ENCODE results near the gene CCDC71. TPM values are rescaled to one million over a fixed set of nuclear protein-coding genes. Genes with fewer than 3 reads are reported as not detected.
A peak's percentile ranks its signal among the peaks of the same experiment; 100 is the strongest.

Gene CCDC71
- 10 to 100 TPM; 32.1 to 34.2 TPM for total RNA-seq
- polyA plus RNA-seq: 0.94 TPM

GRCh38 chr3:49165771-49166751 lies at the start of gene CCDC71:
Gene CCDC71 (minus strand): TSS chr3:49166331. CDS start chr3:49164208, 2,123 bp downstream.
- H3K4me3 ChIP-seq (ENCODE audit: low read length): peak within 1 kb of the TSS; percentile 88
- no peaks in the 10 kb centered on the region for H3K36me3 ChIP-seq (ENCODE audit: insufficient read depth, low read length)
- CTCF ChIA-PET: interaction anchor here (1.4 to 1.7 kb wide), 2 partner anchors 45 to 178 kb away, joined by 4 to 5 read pairs; partner anchors contain the start of gene USP19
- H3K4me3 Mint-ChIP-seq: peak within 1 kb of the TSS; percentile 90 to 96 (median 93)
- H3K27me3 Mint-ChIP-seq: peaks cover 0 to 6% of the 10 kb centered on the region in 2 donors
- H3K27ac ChIP-seq (ENCODE audit: low read depth, low read length): peak within 1 kb of the TSS; percentile 40
- no peaks in the 10 kb centered on the region for H3K27me3 ChIP-seq (ENCODE audit: insufficient read depth, low read length, poor library complexity, severe bottlenecking)
- peak within 1 kb of the TSS; percentile 89 to 99 (median 94) for H3K27ac Mint-ChIP-seq
- peaks cover 27% of the 10 kb centered on the region for H3K4me1 ChIP-seq (ENCODE audit: insufficient read depth, low read length)
- peaks cover 34 to 54% (median 37%) of the 10 kb centered on the region in 3 donors for H3K4me1 Mint-ChIP-seq
- POLR2A ChIA-PET: interaction anchor here (0.7 to 1.4 kb wide), 2 partner anchors 72 to 159 kb away, joined by 3 to 4 read pairs; partner anchors contain the start of genes QRICH1 and WDR6
- H3K9me3 Mint-ChIP-seq: no peaks in the 10 kb centered on the region
- peaks cover 0 to 39% (median 0%) of the 10 kb centered on the region in 3 donors for H3K36me3 Mint-ChIP-seq
- DNase-seq: peak; percentile 63 to 85 (median 72)
- H3K9me3 ChIP-seq (ENCODE audit: low read length): no peaks in the 10 kb centered on the region

- Histone ChIP-seq H3K4me3 (ENCODE audit: low read length) (no peak overlapping the region), H3K4me1 (ENCODE audit: insufficient read depth, low read length) (no peaks in the 10 kb centered on the region), H3K36me3 (ENCODE audit: insufficient read depth, low read length) (no peaks in the 10 kb centered on the region), H3K27me3 (ENCODE audit: insufficient read depth, low read length, poor library complexity, severe bottlenecking) (no peaks in the 10 kb centered on the region), H3K9me3 (ENCODE audit: low read length) (no peaks in the 10 kb centered on the region), H3K27ac (ENCODE audit: low read depth, low read length) (no peak overlapping the region)
- Mint-ChIP-seq H3K27me3 (peaks cover 0 to 13% of the 10 kb centered on the region in 2 donors), H3K4me1 (no peaks in the 10 kb centered on the region), H3K4me3 (no peak overlapping the region), H3K27ac (no peak overlapping the region), H3K9me3 (no peaks in the 10 kb centered on the region), H3K36me3 (no peaks in the 10 kb centered on the region)
- ChIA-PET POLR2A (interaction anchor here (0.6 kb wide), 1 partner anchor 34 kb away, joined by 7 read pairs; no protein-coding TSS in a partner anchor), CTCF (no interaction called here)
- DNase-seq: no peak
Observed at GRCh38 chr3:49213998-49214397, 47.9 kb upstream of the CCDC71 start.

- no peaks in the 10 kb centered on the region for H3K36me3 ChIP-seq (ENCODE audit: insufficient read depth, low read length)
- no peaks in the 10 kb centered on the region for H3K9me3 Mint-ChIP-seq
- H3K36me3 Mint-ChIP-seq: no peaks in the 10 kb centered on the region
- no peaks in the 10 kb centered on the region for H3K27me3 ChIP-seq (ENCODE audit: insufficient read depth, low read length, poor library complexity, severe bottlenecking)
- H3K4me1 ChIP-seq (ENCODE audit: insufficient read depth, low read length): no peaks in the 10 kb centered on the region
- H3K27me3 Mint-ChIP-seq: peaks cover 1 to 13% of the 10 kb centered on the region in 2 donors
- ChIA-PET POLR2A (interaction anchor here (0.6 kb wide), 1 partner anchor 33 kb away, joined by 7 read pairs; no protein-coding TSS in a partner anchor), CTCF (no interaction called here)
- H3K4me1 Mint-ChIP-seq: no peaks in the 10 kb centered on the region
- no peaks in the 10 kb centered on the region for H3K9me3 ChIP-seq (ENCODE audit: low read length)
- H3K27ac Mint-ChIP-seq: no peak overlapping the region
- H3K27ac ChIP-seq (ENCODE audit: low read depth, low read length): no peak overlapping the region
- H3K4me3 ChIP-seq (ENCODE audit: low read length): no peak overlapping the region
- no peak for DNase-seq
- H3K4me3 Mint-ChIP-seq: no peak overlapping the region
Observed at GRCh38 chr3:49213541-49213943, 47.4 kb upstream of the CCDC71 start.

GRCh38 chr3:49199900-49200281 lies 33.8 kb upstream of the CCDC71 start:
- H3K4me1 Mint-ChIP-seq: no peaks in the 10 kb centered on the region
- H3K27me3 Mint-ChIP-seq: peaks cover 11 to 25% of the 10 kb centered on the region in 2 donors
- Histone ChIP-seq H3K36me3 (ENCODE audit: insufficient read depth, low read length) (no peaks in the 10 kb centered on the region), H3K27ac (ENCODE audit: low read depth, low read length) (no peak overlapping the region), H3K4me3 (ENCODE audit: low read length) (no peak overlapping the region), H3K4me1 (ENCODE audit: insufficient read depth, low read length) (no peaks in the 10 kb centered on the region), H3K9me3 (ENCODE audit: low read length) (no peaks in the 10 kb centered on the region), H3K27me3 (ENCODE audit: insufficient read depth, low read length, poor library complexity, severe bottlenecking) (no peaks in the 10 kb centered on the region)
- no peaks in the 10 kb centered on the region for H3K9me3 Mint-ChIP-seq
- no peaks in the 10 kb centered on the region for H3K36me3 Mint-ChIP-seq
- ChIA-PET CTCF (no interaction called here), POLR2A (no interaction called here)
- no peak overlapping the region for H3K27ac Mint-ChIP-seq
- no peak for DNase-seq
- H3K4me3 Mint-ChIP-seq: no peak overlapping the region

- H3K4me1 ChIP-seq (ENCODE audit: insufficient read depth, low read length): no peaks in the 10 kb centered on the region
- ChIA-PET POLR2A (no interaction called here), CTCF (no interaction called here)
- H3K4me3 ChIP-seq (ENCODE audit: low read length): no peak overlapping the region
- Mint-ChIP-seq H3K4me1 (no peaks in the 10 kb centered on the region), H3K27me3 (peaks cover 11 to 24% of the 10 kb centered on the region in 2 donors), H3K36me3 (no peaks in the 10 kb centered on the region), H3K4me3 (no peak overlapping the region), H3K9me3 (no peaks in the 10 kb centered on the region), H3K27ac (no peak overlapping the region)
- H3K27ac ChIP-seq (ENCODE audit: low read depth, low read length): no peak overlapping the region
- no peaks in the 10 kb centered on the region for H3K27me3 ChIP-seq (ENCODE audit: insufficient read depth, low read length, poor library complexity, severe bottlenecking)
- DNase-seq: no peak
- H3K9me3 ChIP-seq (ENCODE audit: low read length): no peaks in the 10 kb centered on the region
- no peaks in the 10 kb centered on the region for H3K36me3 ChIP-seq (ENCODE audit: insufficient read depth, low read length)
Observed at GRCh38 chr3:49199239-49199899, 33.2 kb upstream of the CCDC71 start.

- no peak for DNase-seq
- peak overlapping the region in 1 of 8 donors; percentile 36 for H3K27ac Mint-ChIP-seq
- CTCF ChIA-PET: no interaction called here
- Histone ChIP-seq H3K27ac (ENCODE audit: low read depth, low read length) (no peak overlapping the region), H3K4me1 (ENCODE audit: insufficient read depth, low read length) (no peaks in the 10 kb centered on the region), H3K4me3 (ENCODE audit: low read length) (no peak overlapping the region), H3K36me3 (ENCODE audit: insufficient read depth, low read length) (no peaks in the 10 kb centered on the region), H3K9me3 (ENCODE audit: low read length) (no peaks in the 10 kb centered on the region), H3K27me3 (ENCODE audit: insufficient read depth, low read length, poor library complexity, severe bottlenecking) (no peaks in the 10 kb centered on the region)
- H3K4me3 Mint-ChIP-seq: no peak overlapping the region
- H3K4me1 Mint-ChIP-seq: no peaks in the 10 kb centered on the region
- H3K27me3 Mint-ChIP-seq: peaks cover 11 to 22% of the 10 kb centered on the region in 2 donors
- H3K36me3 Mint-ChIP-seq: no peaks in the 10 kb centered on the region
- no peaks in the 10 kb centered on the region for H3K9me3 Mint-ChIP-seq
- POLR2A ChIA-PET: no interaction called here
Observed at GRCh38 chr3:49198611-49199230, 32.6 kb upstream of the CCDC71 start.

- no peaks in the 10 kb centered on the region for H3K36me3 ChIP-seq (ENCODE audit: insufficient read depth, low read length)
- H3K4me3 Mint-ChIP-seq: no peak overlapping the region
- no peaks in the 10 kb centered on the region for H3K9me3 Mint-ChIP-seq
- H3K4me1 Mint-ChIP-seq: no peaks in the 10 kb centered on the region
- no peak overlapping the region for H3K27ac Mint-ChIP-seq
- DNase-seq: no peak
- POLR2A ChIA-PET: no interaction called here
- no peaks in the 10 kb centered on the region for H3K36me3 Mint-ChIP-seq
- no peak overlapping the region for H3K27ac ChIP-seq (ENCODE audit: low read depth, low read length)
- H3K4me3 ChIP-seq (ENCODE audit: low read length): no peak overlapping the region
- peaks cover 11 to 22% of the 10 kb centered on the region in 2 donors for H3K27me3 Mint-ChIP-seq
- CTCF ChIA-PET: no interaction called here
- no peaks in the 10 kb centered on the region for H3K9me3 ChIP-seq (ENCODE audit: low read length)
- no peaks in the 10 kb centered on the region for H3K27me3 ChIP-seq (ENCODE audit: insufficient read depth, low read length, poor library complexity, severe bottlenecking)
- H3K4me1 ChIP-seq (ENCODE audit: insufficient read depth, low read length): no peaks in the 10 kb centered on the region
Observed at GRCh38 chr3:49198161-49198560, 32.0 kb upstream of the CCDC71 start.

Measured in CD8-positive, alpha-beta memory T cell (primary cell).